HG03521 (cell line): ENCODE measurements around the gene CTF1.
"Not testable (repeated sequence)": the region's sequence is repeated elsewhere in the genome, so short reads cannot be mapped to it uniquely, and the experiment has no call there.

Source experiments
- ATAC-seq: cut with Tn5 transposase; IDR thresholded peaks from one replicate; pipeline ENCODE4 v1.9.1; 2021; ENCODE audit warnings: mild to moderate bottlenecking, moderate library complexity; ENCODE audit not compliant: unreplicated experiment

The CTF1 gene

GRCh38 chr16:30928390-30928789 is 32.0 kb downstream of the CTF1 start:
- no peak for ATAC-seq

GRCh38 chr16:30929167-30929566 is 32.8 kb downstream of the CTF1 start:
- no peak for ATAC-seq

- no peak for ATAC-seq
Observed at GRCh38 chr16:30930160-30930571, 33.8 kb downstream of the CTF1 start.

GRCh38 chr16:30931068-30931650 is 34.7 kb downstream of the CTF1 start:
- no peak for ATAC-seq

GRCh38 chr16:30934827-30935557 is 38.6 kb downstream of the CTF1 start:
- no peak for ATAC-seq

- no peak for ATAC-seq
Observed at GRCh38 chr16:30937692-30938091, 41.3 kb downstream of the CTF1 start.

GRCh38 chr16:30939571-30939970 is 43.2 kb downstream of the CTF1 start:
- not testable (repeated sequence) for ATAC-seq

- peak; percentile 83 for ATAC-seq
Observed at GRCh38 chr16:30941600-30942425, 45.4 kb downstream of the CTF1 start.

- ATAC-seq = no peak
Observed at GRCh38 chr16:30942426-30942806, 46.0 kb downstream of the CTF1 start.

- ATAC-seq = no peak
Observed at GRCh38 chr16:30944352-30944751, 47.9 kb downstream of the CTF1 start.

- no peak for ATAC-seq
Observed at GRCh38 chr16:30946671-30947540, 50.5 kb downstream of the CTF1 start.

GRCh38 chr16:30947541-30947858 is 51.1 kb downstream of the CTF1 start:
- ATAC-seq = no peak

- no peak for ATAC-seq
Observed at GRCh38 chr16:30947859-30948666, 51.6 kb downstream of the CTF1 start.

GRCh38 chr16:30948667-30949649 is 52.5 kb downstream of the CTF1 start, which contains the start of gene ORAI3:
ORAI3 (plus strand) TSS chr16:30949068; CDS start chr16:30949290, 222 bp downstream.
- peak; percentile 59 for ATAC-seq

- ATAC-seq = no peak
Observed at GRCh38 chr16:30949650-30950515, 53.5 kb downstream of the CTF1 start.

GRCh38 chr16:30950516-30951065 is 54.2 kb downstream of the CTF1 start:
- no peak for ATAC-seq

- ATAC-seq = no peak
Observed at GRCh38 chr16:30951193-30951592, 54.8 kb downstream of the CTF1 start.

- ATAC-seq = no peak
Observed at GRCh38 chr16:30951750-30952149, 55.3 kb downstream of the CTF1 start.
